PC-9 (cell line): ENCODE results near the gene PTGIR.

Experiments used
- EZH2 ChIP-seq: fragments of 200-600 bp; sonication (generic); IDR thresholded peaks from 2 replicates; pipeline ENCODE4 v1.8.0; 2017; ENCODE audit warnings: antibody characterized with exemption, low read depth
- TF ChIP-seq, protein P1 (sequence below): fragments of 200-600 bp; sonication (generic); conservative IDR thresholded peaks from 2 replicates; pipeline ENCODE4 v1.6.1; 2017; ENCODE audit warnings: mixed run types, antibody characterized with exemption, mild to moderate bottlenecking, moderate library complexity

DNA sequence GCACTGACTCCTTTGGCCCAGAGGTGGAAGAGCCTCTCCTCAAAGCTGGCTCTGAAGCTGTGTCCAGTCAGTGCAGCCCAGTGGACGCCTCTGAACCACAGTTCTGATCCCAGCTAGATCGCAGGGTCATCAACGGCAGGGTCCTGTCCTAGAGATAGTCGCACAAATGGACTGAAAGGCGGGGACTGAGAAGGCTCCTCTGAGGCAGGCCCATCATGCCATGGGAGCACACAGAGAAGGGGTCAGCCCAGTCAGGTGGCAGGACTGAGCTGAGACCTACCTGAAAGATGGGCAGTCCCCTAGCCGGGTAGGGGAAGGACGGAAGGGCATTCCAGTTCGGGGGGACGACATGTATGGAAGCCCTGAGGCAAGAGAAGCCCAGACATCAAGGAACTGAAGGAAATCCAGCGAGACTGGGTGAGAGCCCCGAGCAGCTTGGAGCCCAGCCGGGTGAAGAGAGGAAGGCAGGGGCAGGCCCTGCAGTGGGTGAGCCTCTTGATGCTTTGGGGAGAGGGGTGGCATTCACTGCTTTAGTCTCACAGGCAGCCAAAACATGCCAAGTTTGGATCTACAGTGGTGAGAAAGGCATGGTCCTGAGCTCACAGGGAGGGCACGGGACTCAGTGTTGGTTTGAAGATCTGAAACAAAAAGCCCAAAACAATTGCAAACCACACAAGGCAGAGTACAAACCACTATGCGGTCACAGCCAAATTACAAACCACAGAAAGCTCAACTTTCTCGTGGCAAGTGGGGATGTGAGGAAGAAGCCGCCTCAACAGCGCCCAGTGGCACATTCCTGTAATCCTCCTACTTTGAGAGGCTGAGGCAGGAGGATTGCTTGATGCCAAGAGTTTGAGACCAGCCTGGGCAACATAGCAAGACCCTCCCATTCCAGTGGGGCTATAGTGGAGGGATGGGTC, 13.8 kb downstream of the PTGIR start:
- TF ChIP-seq, protein P1, sequence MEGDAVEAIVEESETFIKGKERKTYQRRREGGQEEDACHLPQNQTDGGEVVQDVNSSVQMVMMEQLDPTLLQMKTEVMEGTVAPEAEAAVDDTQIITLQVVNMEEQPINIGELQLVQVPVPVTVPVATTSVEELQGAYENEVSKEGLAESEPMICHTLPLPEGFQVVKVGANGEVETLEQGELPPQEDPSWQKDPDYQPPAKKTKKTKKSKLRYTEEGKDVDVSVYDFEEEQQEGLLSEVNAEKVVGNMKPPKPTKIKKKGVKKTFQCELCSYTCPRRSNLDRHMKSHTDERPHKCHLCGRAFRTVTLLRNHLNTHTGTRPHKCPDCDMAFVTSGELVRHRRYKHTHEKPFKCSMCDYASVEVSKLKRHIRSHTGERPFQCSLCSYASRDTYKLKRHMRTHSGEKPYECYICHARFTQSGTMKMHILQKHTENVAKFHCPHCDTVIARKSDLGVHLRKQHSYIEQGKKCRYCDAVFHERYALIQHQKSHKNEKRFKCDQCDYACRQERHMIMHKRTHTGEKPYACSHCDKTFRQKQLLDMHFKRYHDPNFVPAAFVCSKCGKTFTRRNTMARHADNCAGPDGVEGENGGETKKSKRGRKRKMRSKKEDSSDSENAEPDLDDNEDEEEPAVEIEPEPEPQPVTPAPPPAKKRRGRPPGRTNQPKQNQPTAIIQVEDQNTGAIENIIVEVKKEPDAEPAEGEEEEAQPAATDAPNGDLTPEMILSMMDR: no peak
- TF ChIP-seq EZH2: no peak
